Occipital lobe (tissue), 2 donors: ENCODE measurements around the gene CCDC172. TPM values are rescaled to one million over a fixed set of nuclear protein-coding genes. Genes with fewer than 3 reads are reported as not detected.

Experiments used
- DNase-seq: peaks from one replicate; lab custom pipeline; 2025; lab: John Stamatoyannopoulos, UW
- total RNA-seq: library from RNA; depleted of rRNA; stranded (reverse); fragments of >200 nt; gene quantifications from one replicate; pipeline ENCODE4 v1.2.3, GENCODE V29; 2014

CCDC172 gene
- not detected for total RNA-seq

GRCh38 chr10:116324227-116324950, at the start of gene CCDC172:
TSS of gene CCDC172 (plus strand) at chr10:116324448. CDS start at chr10:116325012, 564 bp downstream.
- DNase-seq, result no peak

- DNase-seq, result no peak
Measured at GRCh38 chr10:116276981-116277380, 47.3 kb upstream of the CCDC172 start.

GRCh38 chr10:116278846-116279245, 45.4 kb upstream of the CCDC172 start:
- no peak for DNase-seq

- no peak for DNase-seq
Measured at GRCh38 chr10:116281775-116282174, 42.5 kb upstream of the CCDC172 start.

GRCh38 chr10:116286626-116287200, 37.5 kb upstream of the CCDC172 start:
- no peak for DNase-seq

GRCh38 chr10:116287906-116288501, 36.2 kb upstream of the CCDC172 start:
- DNase-seq, result no peak

GRCh38 chr10:116289652-116290051, 34.6 kb upstream of the CCDC172 start:
- no peak for DNase-seq

- DNase-seq, result no peak
Measured at GRCh38 chr10:116292493-116292892, 31.8 kb upstream of the CCDC172 start.

GRCh38 chr10:116296291-116296721, 27.9 kb upstream of the CCDC172 start:
- no peak for DNase-seq

GRCh38 chr10:116298586-116298985, 25.7 kb upstream of the CCDC172 start:
- no peak for DNase-seq

- DNase-seq, result no peak
Measured at GRCh38 chr10:116300542-116300941, 23.7 kb upstream of the CCDC172 start.

GRCh38 chr10:116304923-116305322, 19.3 kb upstream of the CCDC172 start:
- DNase-seq, result no peak

- DNase-seq, result no peak
Measured at GRCh38 chr10:116306847-116307246, 17.4 kb upstream of the CCDC172 start.

- no peak for DNase-seq
Measured at GRCh38 chr10:116307455-116307854, 16.8 kb upstream of the CCDC172 start.

- no peak for DNase-seq
Measured at GRCh38 chr10:116311016-116311415, 13.2 kb upstream of the CCDC172 start.

GRCh38 chr10:116311706-116312490, 12.3 kb upstream of the CCDC172 start:
- no peak for DNase-seq

GRCh38 chr10:116312548-116312947, 11.7 kb upstream of the CCDC172 start:
- DNase-seq, result no peak

- DNase-seq, result no peak
Measured at GRCh38 chr10:116316503-116316902, 7.7 kb upstream of the CCDC172 start.

- DNase-seq, result no peak
Measured at GRCh38 chr10:116324951-116325635, 845 bp downstream of the CCDC172 start.

GRCh38 chr10:116325987-116326386, 1.7 kb downstream of the CCDC172 start:
- DNase-seq, result no peak

GRCh38 chr10:116329153-116329552, 4.9 kb downstream of the CCDC172 start:
- no peak for DNase-seq
